Measurements from ENCODE around the gene NUDT9. TPM values are rescaled to one million over a fixed set of nuclear protein-coding genes. Genes with fewer than 3 reads are reported as not detected.

Gene NUDT9, protein sequence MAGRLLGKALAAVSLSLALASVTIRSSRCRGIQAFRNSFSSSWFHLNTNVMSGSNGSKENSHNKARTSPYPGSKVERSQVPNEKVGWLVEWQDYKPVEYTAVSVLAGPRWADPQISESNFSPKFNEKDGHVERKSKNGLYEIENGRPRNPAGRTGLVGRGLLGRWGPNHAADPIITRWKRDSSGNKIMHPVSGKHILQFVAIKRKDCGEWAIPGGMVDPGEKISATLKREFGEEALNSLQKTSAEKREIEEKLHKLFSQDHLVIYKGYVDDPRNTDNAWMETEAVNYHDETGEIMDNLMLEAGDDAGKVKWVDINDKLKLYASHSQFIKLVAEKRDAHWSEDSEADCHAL
- total RNA-seq: 21.9 and 32.1 TPM in 2 replicates

DNA sequence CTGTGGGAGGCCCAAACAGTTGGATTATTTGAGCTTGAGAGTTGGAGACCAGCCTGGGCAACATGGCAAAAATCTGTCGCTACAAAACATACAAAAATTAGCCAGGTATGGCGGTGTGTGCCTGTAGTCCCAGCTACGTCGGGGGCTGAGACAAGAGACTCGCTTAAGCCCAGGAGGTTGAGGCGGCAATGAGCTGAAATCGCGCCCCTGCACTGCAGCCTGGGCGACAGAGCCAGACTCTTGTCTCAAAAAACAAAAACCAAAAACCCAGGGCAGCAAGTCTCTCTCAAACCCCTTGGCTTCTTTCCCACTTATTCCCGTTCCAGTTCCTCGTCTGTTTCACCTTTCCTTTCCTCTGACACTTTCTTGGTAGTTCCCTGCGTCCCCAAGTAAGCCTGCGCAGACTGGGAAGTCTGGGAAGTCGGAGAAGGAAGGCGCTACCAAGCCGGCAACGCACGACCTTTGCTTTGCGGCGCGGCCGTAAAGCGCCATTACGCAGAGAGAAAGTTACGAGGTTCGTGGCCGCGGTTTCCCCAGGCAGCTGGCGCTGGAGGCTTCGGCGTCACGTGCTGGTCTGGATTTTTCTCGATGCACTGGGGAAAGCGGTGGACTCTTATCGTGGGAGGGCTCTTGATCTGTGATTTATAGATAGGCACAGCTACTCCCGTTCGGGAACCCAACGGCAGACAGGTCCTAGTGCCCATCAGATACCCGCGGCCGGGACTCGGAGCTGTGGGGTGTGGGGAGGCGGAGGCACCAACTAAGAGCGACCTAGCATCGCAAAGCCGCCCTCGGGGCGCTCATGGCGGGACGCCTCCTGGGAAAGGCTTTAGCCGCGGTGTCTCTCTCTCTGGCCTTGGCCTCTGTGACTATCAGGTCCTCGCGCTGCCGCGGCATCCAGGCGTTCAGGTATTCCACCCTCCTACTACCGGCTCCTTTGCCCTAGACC, at the start of gene NUDT9:
TSS of gene NUDT9 (plus strand) at position 470 of the 949 bp plus-strand sequence. CDS start at position 803, 333 bp downstream.

DNA sequence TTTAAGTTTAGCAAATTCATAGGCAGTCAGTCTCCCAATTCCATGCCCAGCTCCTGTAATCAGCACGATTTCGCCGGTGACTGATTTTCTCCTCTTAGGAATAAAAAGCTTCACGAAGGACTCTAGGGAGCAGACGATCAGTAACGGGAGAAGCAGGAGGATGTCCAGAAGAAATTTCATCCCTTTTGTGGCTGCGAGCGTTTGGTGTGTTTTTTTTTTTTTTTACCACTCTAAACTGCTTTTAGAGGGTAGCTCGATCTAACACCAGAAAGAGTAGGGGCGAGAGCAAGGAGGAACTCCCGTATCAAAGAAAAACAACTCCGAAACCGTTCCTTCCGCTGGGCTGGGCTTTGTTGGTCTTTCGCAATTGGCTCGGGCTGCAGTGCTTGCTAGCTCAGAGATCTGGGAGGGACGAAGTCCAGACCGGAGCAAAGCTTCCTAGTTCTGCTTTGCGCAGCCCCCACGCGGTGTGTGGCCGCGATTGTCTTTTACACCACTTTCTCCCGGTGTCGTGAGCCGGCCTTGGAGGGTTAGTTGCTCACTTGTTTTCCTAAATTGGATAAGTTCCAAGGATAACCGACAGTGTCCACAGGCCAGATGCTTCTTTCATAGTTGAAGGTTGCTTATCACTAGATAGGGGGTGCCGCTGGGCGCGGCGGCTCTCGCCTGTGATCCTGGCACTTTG, 31.3 kb upstream of the NUDT9 start, which contains the start of gene HSD17B11:
TSS of gene HSD17B11 (minus strand) at position 298 of the 685 bp plus-strand sequence. CDS start at position 180, 118 bp downstream.

Other genes starting within 250 kb of the NUDT9 start
- gene KLHL8, start 202.0 kb upstream of the NUDT9 start, total RNA-seq: 22.2 and 25.4 TPM in 2 replicates
- gene HSD17B13, start 99.7 kb upstream of the NUDT9 start, total RNA-seq: 0.07 TPM in 1 of 2 replicates, not detected in the other
- 1.4 and 2.6 TPM in 2 replicates for gene HSD17B11, start 31.4 kb upstream of the NUDT9 start, total RNA-seq
- 0.07 TPM in 1 of 2 replicates, not detected in the other for gene SPARCL1, start 106.8 kb downstream of the NUDT9 start, total RNA-seq
- gene DSPP, start 186.0 kb downstream of the NUDT9 start, total RNA-seq: not detected in 2 replicates
- gene DMP1, start 227.7 kb downstream of the NUDT9 start, total RNA-seq: not detected in 2 replicates

Measured in nasal cavity respiratory epithelium epithelial cell of viscerocranial mucosa (primary cell).